ENCODE results near the gene DSCAML1.

Gene DSCAML1

GRCh38 chr11:117830674-117831351 is 33.8 kb upstream of the DSCAML1 start:
- DNase-seq: no peak

- no peak for DNase-seq
Measured at GRCh38 chr11:117830072-117830471, 33.1 kb upstream of the DSCAML1 start.

DNA sequence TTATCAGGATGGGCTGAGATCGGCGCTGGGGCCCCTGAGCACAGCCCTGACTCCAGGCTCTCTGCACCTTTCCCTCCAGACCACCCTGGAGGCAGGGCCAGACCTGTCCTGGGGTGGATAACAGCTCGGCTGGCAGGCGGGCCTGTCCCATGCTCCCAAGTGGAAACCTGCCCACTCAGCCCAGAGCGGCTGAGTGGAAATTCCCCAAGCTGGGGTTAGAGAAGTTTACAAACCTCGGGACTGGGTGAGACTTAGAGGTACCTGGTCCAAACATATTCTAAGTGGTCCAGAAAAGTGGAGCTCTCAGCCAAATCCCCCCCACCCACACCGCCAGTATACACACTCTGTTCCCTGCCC is 32.3 kb upstream of the DSCAML1 start:
- no peak for DNase-seq

GRCh38 chr11:117828611-117829368 is 31.8 kb upstream of the DSCAML1 start:
- DNase-seq: no peak

DNA sequence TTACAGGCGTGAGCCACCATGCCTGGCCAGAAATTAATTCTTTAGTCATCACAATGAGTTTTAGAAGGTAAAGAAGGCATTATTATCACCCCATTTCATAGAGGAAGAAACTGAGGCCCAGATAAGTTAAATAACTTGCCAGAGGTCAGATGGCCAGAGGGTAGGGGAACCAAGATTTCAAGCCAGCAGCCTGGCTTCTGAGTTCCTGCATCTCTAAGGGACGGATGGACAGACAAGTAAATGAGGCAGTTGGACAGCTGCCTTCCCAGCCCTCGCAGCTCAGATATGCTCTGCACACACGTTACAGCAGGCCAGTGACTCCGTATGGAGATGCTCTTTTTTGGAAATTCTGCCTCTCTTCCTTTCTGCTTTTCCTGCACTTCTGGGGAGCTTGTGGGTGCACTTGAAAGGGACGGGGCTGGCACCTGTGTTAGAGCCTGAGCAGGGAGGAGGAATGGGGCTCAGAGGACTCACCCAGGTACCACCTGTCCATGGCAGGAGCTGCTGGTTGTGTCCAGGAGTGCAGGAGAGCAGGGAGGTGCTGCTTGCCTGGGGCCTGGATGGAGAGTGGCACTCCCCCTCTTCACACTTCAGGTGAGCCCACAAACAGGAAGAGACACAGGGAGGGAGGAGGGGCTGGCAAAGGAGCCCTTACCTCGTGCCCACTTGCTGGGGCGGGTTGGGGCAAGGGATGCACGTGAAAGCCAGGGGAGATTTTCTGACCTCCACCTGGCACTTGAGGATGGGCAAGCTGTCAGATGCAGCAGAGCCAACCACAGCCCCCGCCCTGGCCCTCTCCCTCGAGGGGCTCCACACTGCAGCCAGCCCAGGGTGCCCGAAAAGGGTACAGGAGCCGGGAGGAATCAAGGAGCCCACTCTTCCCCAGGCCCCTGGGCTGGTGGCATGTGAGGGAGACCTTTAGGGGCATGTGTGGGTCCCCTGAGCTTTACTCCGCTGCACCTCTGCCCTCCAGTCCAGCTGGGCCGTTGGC is 30.8 kb upstream of the DSCAML1 start:
- no peak for DNase-seq

DNA sequence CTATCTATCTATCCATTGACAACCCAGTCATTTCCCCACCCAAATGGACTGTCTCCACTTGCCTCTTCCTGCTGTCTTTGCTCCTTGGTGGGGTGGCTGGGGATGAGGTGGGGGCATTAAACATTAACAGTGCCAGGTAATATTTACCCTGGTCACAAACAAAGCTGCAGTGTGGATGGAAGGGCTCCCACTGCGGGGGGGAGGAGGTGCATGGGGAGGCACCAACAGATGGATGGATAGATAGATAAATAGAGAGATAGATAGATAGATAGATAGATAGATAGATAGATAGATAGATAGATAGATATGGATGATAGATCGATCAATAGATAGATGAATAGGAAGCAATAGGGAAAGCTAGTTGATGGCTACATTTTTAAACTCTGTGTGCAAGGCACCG is 29.8 kb upstream of the DSCAML1 start:
- no peak for DNase-seq

DNA sequence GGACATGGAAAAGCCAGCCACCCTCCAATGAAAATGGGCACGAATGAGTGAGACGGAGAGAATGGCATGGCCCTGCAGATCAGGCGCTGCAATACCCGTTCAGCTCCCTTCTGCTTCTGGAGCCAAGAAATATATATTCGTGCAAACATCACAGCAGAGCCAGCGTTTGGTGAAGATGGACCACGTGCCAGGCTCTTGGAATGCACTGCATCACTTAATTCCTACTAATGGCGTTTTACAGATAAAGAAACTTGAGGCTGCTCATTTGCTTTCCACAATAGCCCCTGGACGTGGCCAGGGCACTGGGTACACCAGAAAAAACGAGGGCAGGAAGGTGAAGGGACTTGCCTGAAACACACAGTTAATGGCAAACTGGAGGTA is 29.2 kb upstream of the DSCAML1 start:
- no peak for DNase-seq

DNA sequence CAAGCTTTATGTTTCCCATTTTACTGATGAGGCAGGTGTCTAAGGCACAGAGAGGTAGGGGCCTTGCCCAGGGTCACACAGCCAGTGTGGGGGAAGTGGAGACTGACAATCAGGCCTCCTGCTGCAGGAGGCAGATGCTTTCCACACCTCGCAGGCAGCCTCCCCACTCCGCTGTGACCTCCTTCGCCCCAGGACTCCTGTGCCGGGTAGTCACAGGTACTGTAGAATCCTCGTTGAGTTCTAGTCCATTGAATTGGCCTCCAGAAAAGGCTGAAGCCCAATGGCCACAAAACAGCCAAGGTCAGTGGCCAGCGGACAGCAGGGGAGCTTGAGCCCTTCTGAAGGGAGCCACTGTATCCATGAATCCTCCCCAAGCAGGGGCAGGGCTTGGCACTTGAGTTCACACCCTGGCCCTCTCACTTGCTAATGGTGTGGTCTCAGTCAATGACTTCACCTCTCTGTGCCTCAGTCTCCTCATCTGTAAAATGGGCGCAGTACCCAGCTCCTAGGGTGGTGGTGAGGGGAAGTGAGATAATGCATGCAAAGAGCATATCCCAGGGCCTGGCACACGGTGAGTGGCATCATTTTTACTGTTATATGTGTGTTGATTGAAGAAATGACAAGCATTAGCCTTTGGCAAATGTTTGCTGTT is 28.6 kb upstream of the DSCAML1 start:
- no peak for DNase-seq

GRCh38 chr11:117824571-117825537 is 27.8 kb upstream of the DSCAML1 start, which contains the start of gene FXYD2:
TSS of gene FXYD2 (minus strand) at chr11:117824744. CDS start at chr11:117824678, 66 bp downstream.
- no peak for DNase-seq

DNA sequence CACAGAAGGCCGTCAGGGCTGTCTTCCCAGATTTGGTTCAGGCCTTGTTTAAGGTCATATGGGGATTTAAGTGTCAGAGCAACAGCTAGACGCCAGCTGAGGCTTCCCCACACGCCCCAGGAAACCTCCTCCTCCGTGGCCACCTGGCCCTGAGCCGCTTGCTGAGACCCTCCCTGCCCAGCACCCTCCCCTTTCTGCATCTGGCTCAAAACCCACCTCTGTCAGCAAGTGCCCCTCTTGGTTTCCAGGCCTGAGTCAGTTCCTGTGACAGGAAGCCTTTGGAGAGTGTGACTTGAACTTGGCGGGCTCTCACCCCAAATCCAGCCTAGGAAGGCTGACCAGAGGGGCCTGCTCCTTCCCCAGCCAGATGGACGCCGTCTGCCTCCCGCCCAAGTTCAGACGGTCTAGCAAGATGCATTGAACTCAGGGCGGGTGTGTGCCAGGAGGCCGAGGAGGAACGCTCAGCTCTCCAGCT is 27.0 kb upstream of the DSCAML1 start:
- peak; percentile 71 for DNase-seq

- DNase-seq: no peak
Measured at GRCh38 chr11:117823294-117823945, 26.4 kb upstream of the DSCAML1 start.

DNA sequence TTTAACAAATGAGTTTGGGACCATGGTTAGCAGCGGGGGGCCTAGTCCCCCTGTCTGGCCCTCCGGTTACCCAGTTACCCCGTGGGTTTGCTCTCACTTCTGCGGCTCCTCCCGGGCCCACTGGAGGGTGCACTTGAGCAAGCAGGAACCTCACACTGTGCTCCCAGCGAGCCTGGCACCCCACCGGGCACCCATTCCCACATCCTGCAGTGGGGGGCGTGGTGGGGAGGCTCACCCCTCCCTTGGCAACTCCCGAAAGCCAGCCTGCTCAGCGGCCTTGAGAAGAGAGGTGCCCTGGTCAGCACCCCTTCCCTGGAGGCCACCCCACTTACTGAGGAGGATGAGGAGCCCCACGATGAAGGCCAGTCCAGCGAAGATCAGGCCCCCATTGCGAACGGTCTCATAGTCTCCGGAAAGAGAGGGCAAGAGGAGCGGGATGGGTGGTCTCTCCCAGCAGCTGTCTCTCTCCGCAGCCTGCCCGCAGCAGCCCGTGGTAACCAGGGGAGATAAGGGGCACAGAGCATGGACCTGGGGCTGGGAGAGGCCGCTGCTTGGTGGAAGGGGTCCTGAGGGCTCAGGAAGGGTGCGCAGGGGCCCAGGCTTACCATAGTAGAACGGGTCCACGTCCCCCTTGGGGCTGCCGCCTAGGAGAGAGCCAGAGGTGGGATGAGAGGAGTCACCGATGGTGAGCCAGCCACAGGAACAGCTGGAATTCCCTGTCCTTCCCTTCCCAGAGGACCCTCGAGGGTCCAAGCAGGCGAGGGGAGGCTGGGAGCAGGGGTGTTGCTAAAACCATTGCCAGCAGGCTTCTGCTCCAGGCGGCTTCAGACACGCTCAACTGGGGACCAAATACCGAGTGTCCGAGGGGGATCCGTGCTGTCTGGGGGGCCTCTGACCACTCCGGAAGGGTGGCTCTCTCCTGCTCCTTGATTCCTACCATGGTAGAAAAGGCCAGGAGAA is 25.3 kb upstream of the DSCAML1 start:
- no peak for DNase-seq

DNA sequence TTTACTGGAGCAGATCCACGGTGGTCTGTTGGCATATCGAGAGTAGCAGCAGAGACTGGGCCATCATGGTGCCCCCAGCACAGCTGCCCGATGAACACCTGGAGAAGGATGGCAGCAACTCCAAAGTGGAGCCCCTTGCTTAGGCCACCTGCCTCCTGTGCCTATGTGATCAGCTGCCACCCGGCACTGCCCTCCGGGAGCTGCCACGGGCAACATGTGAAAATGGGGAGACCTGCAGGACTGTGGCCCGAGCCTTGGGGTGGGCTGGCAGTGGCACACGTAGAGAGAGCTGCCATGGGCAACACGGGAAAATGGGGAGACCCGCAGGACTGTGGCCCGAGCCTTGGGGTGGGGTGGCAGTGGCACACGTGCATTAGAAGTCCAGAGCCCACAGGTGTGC is 24.4 kb upstream of the DSCAML1 start:
- DNase-seq: no peak

DNA sequence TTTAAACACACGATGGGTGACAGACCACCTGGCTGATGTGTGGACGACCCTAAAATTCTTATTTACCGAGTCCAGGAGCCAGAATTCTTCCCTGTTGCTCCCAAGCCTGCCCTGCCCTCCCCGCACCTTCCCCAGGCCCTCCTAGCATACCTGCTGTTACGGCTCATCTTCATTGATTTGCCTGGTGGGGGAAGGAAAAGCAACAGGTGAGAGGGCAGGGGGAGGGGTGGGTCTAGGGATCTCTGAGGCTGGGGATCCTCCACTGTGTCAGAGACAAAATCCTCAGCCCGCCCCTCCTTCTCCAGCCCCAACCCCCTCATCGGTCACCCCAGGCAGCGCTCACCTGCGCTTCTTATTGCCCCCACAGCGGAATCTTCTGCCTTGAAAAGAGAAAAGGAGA is 23.5 kb upstream of the DSCAML1 start:
- DNase-seq: no peak

DNA sequence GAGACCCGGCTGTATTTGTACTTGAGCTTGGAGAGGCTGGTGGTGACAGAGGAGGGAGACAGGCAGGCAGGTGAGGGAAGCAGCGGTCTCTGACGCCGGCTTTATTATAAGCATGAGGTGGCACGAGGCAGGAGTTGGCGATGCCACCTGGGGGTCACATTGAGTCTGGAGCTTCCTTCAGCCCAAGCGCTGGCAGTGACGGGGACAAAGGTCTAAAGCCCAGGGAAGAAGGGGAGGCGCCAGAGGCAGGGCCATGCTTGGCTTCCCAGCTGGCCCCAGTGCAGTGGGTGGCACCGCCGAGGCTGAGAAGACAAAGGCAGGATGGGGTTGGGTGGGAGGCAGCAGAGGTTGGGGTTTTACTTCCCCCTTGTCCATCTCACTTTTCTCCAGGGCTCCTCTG is 23.1 kb upstream of the DSCAML1 start:
- no peak for DNase-seq

- DNase-seq: peak; percentile 85
Measured at GRCh38 chr11:117819096-117820040, 22.4 kb upstream of the DSCAML1 start.

GRCh38 chr11:117818041-117818873 is 21.2 kb upstream of the DSCAML1 start:
- no peak for DNase-seq

Data from left hindlimb (tissue), 1 donor.